ENCODE results near the gene GPR107.

The GPR107 gene

DNA sequence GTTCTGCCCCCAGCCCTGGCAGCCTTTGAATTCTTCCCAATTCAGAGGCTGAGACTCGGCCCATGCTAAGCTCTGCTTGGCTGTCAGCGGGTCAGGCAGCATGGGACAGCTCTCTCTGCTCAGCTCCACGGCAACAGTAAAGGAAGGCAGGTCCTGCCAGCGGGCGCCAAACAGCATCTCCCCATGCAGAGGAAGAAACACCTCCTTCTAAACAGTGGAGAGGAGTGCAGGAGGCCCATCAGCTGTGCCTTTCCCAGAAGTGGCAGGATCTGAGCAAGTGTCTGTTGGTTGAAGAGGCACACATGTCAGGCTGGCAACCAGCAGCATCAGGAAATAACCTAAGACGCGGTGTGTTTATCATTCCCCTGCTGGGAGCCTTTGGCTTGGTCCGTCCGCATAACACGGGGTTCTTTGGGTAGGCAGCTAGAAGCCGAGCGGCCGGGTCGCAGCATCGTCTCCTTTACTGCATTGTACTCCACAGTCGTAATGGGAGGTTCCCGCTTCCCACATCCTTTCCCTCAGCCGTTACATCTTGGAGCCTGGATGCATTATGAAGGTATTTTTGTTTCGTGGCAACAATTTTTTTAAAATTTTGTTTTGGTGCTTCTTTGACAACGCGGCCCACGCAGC, 75.8 kb downstream of the GPR107 start:
- no peak for DNase-seq
- H3K4me1 Mint-ChIP-seq = peaks cover 58% of the 10 kb centered on the region
- H3K4me3 Mint-ChIP-seq = peak overlapping the region; percentile 62
- no peaks in the 10 kb centered on the region for H3K9me3 Mint-ChIP-seq
- H3K36me3 Mint-ChIP-seq = peaks cover 46% of the 10 kb centered on the region
- CTCF ChIA-PET = interaction anchor here (2.8 to 4.8 kb wide), 2 partner anchors 18 to 22 kb away, joined by 11 to 21 read pairs; no protein-coding TSS in a partner anchor
- peak overlapping the region; percentile 97 for H3K27ac Mint-ChIP-seq
- H3K27me3 Mint-ChIP-seq = no peaks in the 10 kb centered on the region

DNA sequence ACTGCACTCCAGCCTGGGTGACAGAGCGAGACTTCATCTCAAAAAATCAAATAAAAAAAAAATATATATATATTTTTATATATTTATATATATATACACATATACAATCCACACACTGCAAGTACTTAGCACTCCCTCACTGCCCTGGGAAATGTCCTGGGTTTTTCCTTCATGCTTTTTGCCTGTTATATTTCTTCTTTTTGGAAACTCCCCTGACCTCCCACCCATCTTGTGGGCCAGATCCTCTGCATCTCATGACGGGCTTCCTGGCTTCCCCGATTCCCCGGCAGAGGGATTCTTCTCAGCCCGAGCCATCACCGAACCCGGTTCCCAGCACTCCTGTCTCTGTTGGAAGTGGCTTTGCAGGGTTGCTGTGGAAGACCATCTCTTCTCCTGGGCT, 79.0 kb downstream of the GPR107 start:
- no peak for DNase-seq
- CTCF ChIA-PET = no interaction called here
- Mint-ChIP-seq H3K27ac (no peak overlapping the region), H3K27me3 (no peaks in the 10 kb centered on the region), H3K9me3 (no peaks in the 10 kb centered on the region), H3K4me1 (peaks cover 55% of the 10 kb centered on the region), H3K36me3 (peaks cover 54% of the 10 kb centered on the region), H3K4me3 (no peak overlapping the region)

DNA sequence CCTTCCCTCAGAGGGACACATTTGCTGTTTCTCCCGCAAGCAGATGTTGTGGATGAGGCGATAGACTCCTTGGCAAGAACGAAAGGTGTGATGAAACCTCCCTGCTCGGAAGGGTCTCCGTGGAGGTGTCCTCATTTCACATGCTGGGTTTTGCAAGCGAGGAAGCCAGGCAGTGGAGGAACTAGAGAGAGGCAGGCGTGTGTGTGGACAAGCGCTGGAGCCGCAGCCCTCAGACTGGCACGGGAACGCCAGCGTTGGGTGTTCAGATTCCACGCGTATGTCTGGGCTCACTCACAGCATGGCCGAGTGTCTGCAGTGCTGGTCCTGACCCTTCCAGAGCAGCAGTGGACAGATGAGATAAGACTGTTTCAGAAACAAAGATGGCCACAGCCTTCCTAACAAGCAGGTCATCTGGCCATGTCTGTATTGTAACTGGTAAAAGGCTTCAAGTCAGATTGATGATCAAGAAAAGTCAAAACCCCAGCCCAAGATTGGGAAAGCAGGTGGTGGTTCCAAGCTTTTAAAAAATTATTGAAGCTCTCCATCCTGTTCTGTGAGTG, 83.5 kb downstream of the GPR107 start:
- Mint-ChIP-seq H3K27me3 (peaks cover 8% of the 10 kb centered on the region), H3K4me3 (no peak overlapping the region), H3K9me3 (no peaks in the 10 kb centered on the region), H3K4me1 (peaks cover 32% of the 10 kb centered on the region), H3K27ac (no peak overlapping the region), H3K36me3 (peaks cover 29% of the 10 kb centered on the region)
- no peak for DNase-seq
- CTCF ChIA-PET = no interaction called here

DNA sequence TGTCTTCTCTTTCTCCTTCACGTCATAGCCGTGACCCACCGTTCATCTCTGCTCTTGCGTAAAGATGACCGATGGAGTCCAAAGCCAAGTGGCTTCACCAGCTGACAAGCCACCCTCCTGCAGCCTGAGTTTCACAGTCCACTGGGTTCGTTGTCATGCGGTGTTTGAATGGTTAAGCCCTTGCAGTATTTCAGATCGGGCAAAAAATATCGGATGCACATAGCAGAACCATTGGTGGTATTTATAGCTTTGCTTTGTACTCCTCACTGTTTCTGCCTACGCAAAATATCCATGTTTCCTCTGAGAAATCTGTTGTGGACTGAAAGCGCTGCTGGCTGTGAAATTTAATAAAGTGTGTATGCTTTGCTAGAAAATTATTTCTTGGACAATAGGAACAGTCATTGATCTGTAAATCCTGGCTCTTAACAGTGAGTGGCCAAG, 84.0 kb downstream of the GPR107 start:
- H3K9me3 Mint-ChIP-seq = no peaks in the 10 kb centered on the region
- peaks cover 13% of the 10 kb centered on the region for H3K27me3 Mint-ChIP-seq
- no peak overlapping the region for H3K27ac Mint-ChIP-seq
- H3K36me3 Mint-ChIP-seq = peaks cover 29% of the 10 kb centered on the region
- no peak overlapping the region for H3K4me3 Mint-ChIP-seq
- CTCF ChIA-PET = no interaction called here
- no peak for DNase-seq
- peaks cover 31% of the 10 kb centered on the region for H3K4me1 Mint-ChIP-seq

DNA sequence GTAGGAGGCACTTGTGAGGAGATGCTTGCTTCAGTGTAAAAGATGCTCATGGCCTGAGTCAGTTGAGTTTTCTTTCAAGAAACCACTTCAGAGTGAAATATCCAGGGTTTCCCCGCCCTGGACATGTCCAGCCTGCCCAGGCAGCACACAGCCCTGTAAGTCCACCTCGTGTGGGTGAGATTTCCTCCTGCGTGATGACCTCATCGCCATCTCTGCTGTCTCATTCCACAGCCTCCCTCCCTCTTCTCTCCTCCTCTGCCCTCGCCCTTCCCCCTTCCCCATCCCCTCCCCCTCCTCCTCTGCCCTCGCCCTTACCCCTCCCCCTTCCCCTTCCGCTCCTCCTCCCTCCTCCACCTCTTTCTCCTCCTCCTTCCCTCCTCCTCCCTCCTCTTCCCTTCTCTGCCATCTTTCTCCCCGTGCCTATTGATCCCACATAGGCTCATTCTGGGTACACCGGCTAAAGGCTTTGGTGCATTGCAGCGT, 84.5 kb downstream of the GPR107 start:
- no peaks in the 10 kb centered on the region for H3K9me3 Mint-ChIP-seq
- peaks cover 18% of the 10 kb centered on the region for H3K27me3 Mint-ChIP-seq
- H3K4me3 Mint-ChIP-seq = no peak overlapping the region
- peak overlapping the region; percentile 64 for H3K27ac Mint-ChIP-seq
- no peak for DNase-seq
- H3K36me3 Mint-ChIP-seq = peaks cover 24% of the 10 kb centered on the region
- CTCF ChIA-PET = interaction anchor here (0.9 to 1.2 kb wide), 2 partner anchors 10 to 19 kb away, joined by 3 read pairs; no protein-coding TSS in a partner anchor
- H3K4me1 Mint-ChIP-seq = peaks cover 28% of the 10 kb centered on the region

DNA sequence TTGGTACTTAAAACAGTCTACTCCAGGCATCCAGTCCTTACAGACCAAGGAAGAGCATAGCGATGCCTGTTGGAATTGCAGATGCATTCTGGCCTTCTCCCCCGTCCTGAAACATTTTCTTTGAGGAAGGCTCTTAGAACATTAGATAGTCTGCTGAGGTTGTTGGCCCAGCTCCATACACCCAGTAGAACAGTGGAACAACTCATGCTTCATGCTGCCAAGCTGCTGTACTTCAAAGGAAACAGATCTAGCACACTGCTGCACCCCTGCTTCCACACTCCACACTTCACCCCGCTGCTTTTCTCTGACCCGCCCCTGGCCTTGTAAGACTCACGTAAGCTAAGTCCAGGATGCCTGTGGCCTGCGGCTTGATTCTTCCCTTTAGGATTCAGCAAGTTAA, 85.1 kb downstream of the GPR107 start:
- Mint-ChIP-seq H3K4me1 (peaks cover 30% of the 10 kb centered on the region), H3K9me3 (no peaks in the 10 kb centered on the region), H3K27me3 (peaks cover 24% of the 10 kb centered on the region), H3K27ac (peak overlapping the region; percentile 64), H3K36me3 (peaks cover 22% of the 10 kb centered on the region), H3K4me3 (no peak overlapping the region)
- DNase-seq = no peak
- CTCF ChIA-PET = interaction anchor here (0.9 to 1.2 kb wide), 2 partner anchors 11 to 19 kb away, joined by 3 read pairs; no protein-coding TSS in a partner anchor

DNA sequence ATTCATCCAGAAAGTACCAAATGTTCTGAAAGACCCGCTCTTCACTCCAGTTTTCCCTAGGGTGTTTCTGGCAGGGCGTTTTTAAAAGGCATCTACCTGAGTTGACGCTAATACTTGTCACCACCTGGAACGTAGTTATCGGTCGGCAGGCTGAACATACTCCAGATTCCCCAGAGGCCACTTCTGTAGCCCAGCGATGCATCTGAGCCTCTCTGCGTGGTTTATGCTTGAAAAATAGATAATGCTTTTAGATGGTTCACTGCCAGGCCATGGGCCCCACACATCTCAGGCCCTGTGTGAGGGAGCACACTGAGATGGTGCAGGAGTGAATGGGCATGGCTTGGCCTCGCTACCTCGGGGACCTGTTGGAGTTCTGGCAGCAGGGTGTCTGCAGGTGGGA, 85.5 kb downstream of the GPR107 start:
- Mint-ChIP-seq H3K27ac (no peak overlapping the region), H3K27me3 (peaks cover 29% of the 10 kb centered on the region), H3K9me3 (no peaks in the 10 kb centered on the region), H3K4me1 (peaks cover 34% of the 10 kb centered on the region), H3K36me3 (peaks cover 22% of the 10 kb centered on the region), H3K4me3 (no peak overlapping the region)
- no peak for DNase-seq
- CTCF ChIA-PET = interaction anchor here (1.2 kb wide), 1 partner anchor 11 kb away, joined by 3 read pairs; no protein-coding TSS in a partner anchor

DNA sequence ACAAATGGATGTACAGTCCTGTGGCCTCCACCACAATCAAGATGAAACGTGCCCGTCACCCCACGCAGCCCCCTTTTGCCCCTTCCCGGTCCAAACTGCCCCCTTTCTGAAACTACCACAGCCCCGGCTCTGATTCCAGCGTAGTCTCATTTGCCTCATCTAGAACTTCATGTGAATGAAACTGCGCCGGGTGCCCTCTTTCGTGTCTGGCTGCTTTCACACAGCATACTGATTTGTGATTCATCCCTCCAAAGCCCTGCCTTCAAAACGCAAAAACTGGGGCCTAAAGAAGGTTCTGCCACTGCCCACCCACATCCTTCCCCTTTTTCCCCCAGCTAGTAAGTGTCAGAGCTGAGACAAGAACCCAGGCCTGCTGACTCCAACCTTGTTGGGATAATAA, 87.0 kb downstream of the GPR107 start:
- CTCF ChIA-PET = no interaction called here
- H3K27me3 Mint-ChIP-seq = peaks cover 41% of the 10 kb centered on the region
- no peak for DNase-seq

DNA sequence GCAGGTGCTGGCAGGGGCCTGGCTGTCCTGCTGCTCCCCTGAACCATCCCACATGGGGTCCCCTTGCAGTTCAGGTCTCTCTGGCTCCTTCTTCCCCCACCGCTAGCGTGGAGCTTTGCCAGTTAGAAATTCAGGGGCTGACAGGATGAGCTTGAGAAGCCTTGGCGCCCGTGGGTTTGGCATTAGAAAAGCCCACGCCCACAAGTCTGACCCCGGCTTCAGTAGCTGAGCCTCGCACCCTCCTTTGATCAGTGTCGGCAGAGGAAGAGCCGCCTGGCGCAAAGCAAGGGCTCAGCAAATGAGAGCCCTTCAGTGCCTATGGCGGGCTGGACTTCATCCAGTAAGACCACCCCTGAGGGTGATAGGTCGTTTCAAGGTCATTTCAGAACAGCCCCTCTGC, 88.3 kb downstream of the GPR107 start:
- no peak overlapping the region for H3K27ac Mint-ChIP-seq
- peaks cover 23% of the 10 kb centered on the region for H3K4me1 Mint-ChIP-seq
- no peaks in the 10 kb centered on the region for H3K9me3 Mint-ChIP-seq
- H3K27me3 Mint-ChIP-seq = peaks cover 52% of the 10 kb centered on the region
- DNase-seq = no peak
- H3K4me3 Mint-ChIP-seq = no peak overlapping the region
- H3K36me3 Mint-ChIP-seq = peaks cover 3% of the 10 kb centered on the region
- CTCF ChIA-PET = no interaction called here

More for the DNA sequence above, 87.0 kb downstream of the GPR107 start:
- no peaks in the 10 kb centered on the region for H3K9me3 Mint-ChIP-seq
- peaks cover 14% of the 10 kb centered on the region for H3K36me3 Mint-ChIP-seq
- H3K27ac Mint-ChIP-seq = no peak overlapping the region
- peaks cover 33% of the 10 kb centered on the region for H3K4me1 Mint-ChIP-seq
- H3K4me3 Mint-ChIP-seq = no peak overlapping the region

DNA sequence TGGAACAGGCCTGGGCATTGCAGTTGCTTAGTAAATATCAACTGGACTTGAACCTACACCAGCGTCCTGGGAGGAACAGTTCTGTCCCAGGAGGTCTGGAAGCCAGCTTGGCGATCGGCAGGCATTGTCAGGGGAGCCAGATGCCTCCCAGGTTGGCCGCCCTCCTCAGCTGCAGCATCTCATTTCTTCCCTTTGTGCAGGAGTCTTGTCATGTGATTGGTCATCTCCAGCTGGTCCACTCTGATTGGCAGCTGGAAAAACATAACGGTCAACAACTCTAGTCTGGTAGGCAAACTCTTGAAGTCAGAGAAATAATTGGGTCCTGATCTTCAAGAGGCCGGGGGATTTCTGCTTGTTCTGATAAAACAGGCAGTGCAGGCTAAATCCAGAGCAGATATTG, 88.9 kb downstream of the GPR107 start:
- Mint-ChIP-seq H3K36me3 (peaks cover under 1% of the 10 kb centered on the region), H3K4me3 (no peak overlapping the region), H3K4me1 (peaks cover 23% of the 10 kb centered on the region), H3K27me3 (peaks cover 58% of the 10 kb centered on the region), H3K27ac (no peak overlapping the region), H3K9me3 (no peaks in the 10 kb centered on the region)
- no peak for DNase-seq
- CTCF ChIA-PET = no interaction called here

DNA sequence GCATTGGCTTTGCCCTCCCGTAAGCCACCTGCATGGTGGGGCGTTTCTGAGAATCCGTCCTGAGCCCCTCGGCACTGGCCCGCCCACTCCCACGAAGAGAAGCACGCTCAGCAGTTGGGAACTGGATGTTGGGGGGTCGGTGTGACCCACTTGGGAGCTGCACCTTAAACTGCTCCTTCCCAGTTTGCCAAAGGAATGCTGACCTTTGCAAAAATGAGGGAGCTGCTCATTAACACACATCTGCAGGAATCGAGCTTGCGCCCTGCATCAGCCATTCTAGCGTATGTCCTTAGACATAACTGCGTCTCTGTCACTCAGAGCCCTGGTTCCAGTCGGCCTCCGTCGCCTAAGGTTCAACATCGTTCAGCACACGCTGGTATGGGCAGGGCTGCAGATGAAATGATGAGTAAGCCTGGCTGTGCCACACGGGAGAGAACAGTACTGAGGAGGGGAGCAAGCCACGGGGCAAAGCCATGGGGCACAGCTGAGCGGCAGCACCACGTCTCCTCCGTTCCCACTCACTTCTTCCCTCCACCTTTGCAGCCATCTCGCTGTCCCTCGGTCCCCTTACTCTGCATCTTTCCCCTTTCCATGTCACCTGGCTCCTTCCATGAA, 89.7 kb downstream of the GPR107 start:
- CTCF ChIA-PET = no interaction called here
- Mint-ChIP-seq H3K36me3 (no peaks in the 10 kb centered on the region), H3K27me3 (peaks cover 61% of the 10 kb centered on the region), H3K4me3 (no peak overlapping the region), H3K4me1 (peaks cover 17% of the 10 kb centered on the region), H3K9me3 (no peaks in the 10 kb centered on the region), H3K27ac (no peak overlapping the region)
- no peak for DNase-seq

DNA sequence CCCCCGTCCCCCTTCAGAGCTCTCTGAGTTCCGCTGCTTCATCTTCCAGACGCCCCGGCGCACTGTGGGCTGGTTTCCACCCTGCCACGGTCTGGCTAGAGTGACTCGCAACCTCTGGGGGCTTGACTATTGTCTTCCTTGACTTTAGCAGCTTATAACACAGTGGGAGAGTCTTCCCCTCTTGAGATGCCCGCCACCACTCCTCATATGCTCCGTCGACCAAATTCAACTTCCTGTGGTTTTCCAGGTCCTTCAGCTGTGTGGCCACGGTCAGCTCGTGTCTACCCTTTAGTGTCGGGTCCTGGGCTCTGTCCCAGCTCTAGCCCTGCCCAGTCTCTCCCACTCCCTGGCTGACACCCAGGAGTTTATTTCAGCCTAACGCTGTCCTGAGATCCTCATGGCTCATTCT, 90.3 kb downstream of the GPR107 start:
- Mint-ChIP-seq H3K4me3 (no peak overlapping the region), H3K4me1 (peaks cover 11% of the 10 kb centered on the region), H3K36me3 (no peaks in the 10 kb centered on the region), H3K27me3 (peaks cover 63% of the 10 kb centered on the region), H3K9me3 (no peaks in the 10 kb centered on the region), H3K27ac (no peak overlapping the region)
- CTCF ChIA-PET = no interaction called here
- no peak for DNase-seq

DNA sequence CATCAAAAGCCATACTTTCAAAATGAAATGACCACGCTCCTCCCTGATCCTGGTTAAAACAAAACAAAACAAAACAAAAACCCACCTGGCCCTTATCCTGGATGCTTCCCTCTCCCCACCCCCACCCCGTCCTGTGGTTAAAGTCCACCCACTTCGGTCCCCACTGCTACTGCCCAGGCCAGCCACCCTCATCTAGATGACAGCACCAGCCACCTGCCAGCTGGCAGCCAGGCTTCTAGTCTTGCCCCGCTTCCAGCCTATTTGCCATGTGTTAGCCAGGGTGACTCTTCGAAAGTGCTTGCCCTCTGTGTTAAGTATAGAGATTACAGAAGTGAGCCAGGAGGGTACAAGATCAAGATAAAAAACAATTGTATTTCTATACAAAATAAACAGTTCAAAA, 91.0 kb downstream of the GPR107 start:
- no peak for DNase-seq
- no peaks in the 10 kb centered on the region for H3K9me3 Mint-ChIP-seq
- CTCF ChIA-PET = interaction anchor here (0.8 kb wide), 1 partner anchor 32 kb away, joined by 3 read pairs; no protein-coding TSS in a partner anchor
- H3K27me3 Mint-ChIP-seq = peaks cover 63% of the 10 kb centered on the region
- H3K4me3 Mint-ChIP-seq = no peak overlapping the region
- H3K27ac Mint-ChIP-seq = no peak overlapping the region
- H3K4me1 Mint-ChIP-seq = peaks cover 6% of the 10 kb centered on the region
- H3K36me3 Mint-ChIP-seq = no peaks in the 10 kb centered on the region

DNA sequence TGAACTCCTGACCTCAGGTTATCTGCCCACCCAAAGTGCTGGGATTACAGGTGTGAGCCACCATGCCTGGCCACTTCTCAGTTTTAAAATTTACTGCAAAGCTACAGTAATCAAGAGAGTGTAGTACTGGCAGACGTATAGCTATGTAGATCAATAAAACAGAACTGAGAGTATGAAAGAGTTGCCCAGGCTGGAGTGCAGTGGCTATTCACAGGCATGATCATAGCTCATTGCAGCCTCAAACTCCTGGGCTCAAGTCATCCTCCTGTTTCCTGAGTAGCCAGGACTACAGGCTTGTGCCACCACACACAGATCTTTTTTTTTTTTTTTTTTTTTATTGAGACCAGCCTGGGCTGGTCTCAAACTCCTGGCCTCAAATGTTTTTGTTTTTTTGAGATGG, 92.0 kb downstream of the GPR107 start:
- no peak overlapping the region for H3K4me3 Mint-ChIP-seq
- CTCF ChIA-PET = interaction anchor here (0.8 to 1.7 kb wide), 2 partner anchors 33 to 38 kb away, joined by 3 to 7 read pairs; no protein-coding TSS in a partner anchor

DNA sequence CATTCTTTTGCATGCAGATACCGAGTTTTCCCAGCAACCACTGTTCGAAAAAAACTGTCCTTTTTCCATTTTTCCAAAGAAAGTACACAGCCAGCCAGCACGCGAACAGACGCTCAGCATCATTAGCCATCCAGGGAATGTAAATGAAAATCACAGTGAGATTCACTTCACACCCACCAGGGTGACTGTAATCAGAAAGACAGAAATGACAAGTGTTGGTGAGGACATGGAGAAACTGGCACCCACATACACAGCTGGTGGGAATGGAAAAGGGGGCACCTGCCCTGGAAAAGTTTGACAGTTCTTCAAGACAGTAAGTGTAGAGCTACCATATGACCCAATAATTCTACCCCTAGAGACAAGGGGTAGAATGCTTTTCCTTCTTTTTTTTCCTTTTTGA, 93.5 kb downstream of the GPR107 start:
- DNase-seq = no peak
- no peaks in the 10 kb centered on the region for H3K9me3 Mint-ChIP-seq
- peaks cover 60% of the 10 kb centered on the region for H3K27me3 Mint-ChIP-seq
- CTCF ChIA-PET = no interaction called here
- no peaks in the 10 kb centered on the region for H3K36me3 Mint-ChIP-seq
- no peak overlapping the region for H3K27ac Mint-ChIP-seq
- peaks cover 6% of the 10 kb centered on the region for H3K4me1 Mint-ChIP-seq
- no peak overlapping the region for H3K4me3 Mint-ChIP-seq

More for the DNA sequence above, 92.0 kb downstream of the GPR107 start:
- no peak for DNase-seq
- Mint-ChIP-seq H3K9me3 (no peaks in the 10 kb centered on the region), H3K4me1 (peaks cover 6% of the 10 kb centered on the region), H3K27ac (no peak overlapping the region), H3K36me3 (no peaks in the 10 kb centered on the region), H3K27me3 (peaks cover 63% of the 10 kb centered on the region)
